Loucy (cell line): ENCODE data around the gene DTX3.

Source experiments
- CTCF ChIP-seq: fragments of 200-600 bp; sonication (generic); conservative IDR thresholded peaks from 2 replicates; pipeline ENCODE4 v1.5.1; 2014; ENCODE audit warnings: mild to moderate bottlenecking, antibody characterized with exemption, low read length
- EZH2phosphoT487 ChIP-seq: fragments of 200-600 bp; IDR thresholded peaks from 2 replicates; pipeline ENCODE4 v1.6.1; 2018; ENCODE audit warnings: antibody characterized with exemption, mild to moderate bottlenecking, moderate library complexity, borderline replicate concordance

- TF ChIP-seq CTCF = no peak
- TF ChIP-seq EZH2phosphoT487 = no peak
Observed at GRCh38 chr12:57611827-57612710, 7.4 kb downstream of the DTX3 start.
